Osteocyte (in vitro differentiated cells): ENCODE data around the gene LMO1. TPM values are rescaled to one million over a fixed set of nuclear protein-coding genes. Genes with fewer than 3 reads are reported as not detected.

ENCODE experiments used
- DNase-seq: peaks from one replicate; pipeline ENCODE4 v3.0.0; 2021; ENCODE audit warnings: mixed read lengths; ENCODE audit not compliant: unreplicated experiment; ENCODE audit errors: extremely low spot score
- H3K27ac Mint-ChIP-seq: one replicate; pipeline ENCODE4 v1.8.0; 2021; ENCODE audit warnings: mild to moderate bottlenecking, mixed read lengths; ENCODE audit not compliant: unreplicated experiment
- H3K27me3 Mint-ChIP-seq: one replicate; pipeline ENCODE4 v1.8.0; 2021; ENCODE audit warnings: mixed read lengths; ENCODE audit not compliant: unreplicated experiment
- H3K36me3 Mint-ChIP-seq: one replicate; pipeline ENCODE4 v1.8.0; 2021; ENCODE audit warnings: mixed read lengths; ENCODE audit not compliant: unreplicated experiment
- H3K4me1 Mint-ChIP-seq: one replicate; pipeline ENCODE4 v1.8.0; 2021; ENCODE audit warnings: mixed read lengths; ENCODE audit not compliant: unreplicated experiment
- H3K4me3 Mint-ChIP-seq: one replicate; pipeline ENCODE4 v1.8.0; 2021; ENCODE audit warnings: mild to moderate bottlenecking, moderate library complexity, mixed read lengths; ENCODE audit not compliant: unreplicated experiment
- H3K9me3 Mint-ChIP-seq: one replicate; pipeline ENCODE4 v1.8.0; 2021; ENCODE audit warnings: mixed read lengths; ENCODE audit not compliant: unreplicated experiment
- CTCF ChIP-seq: fragments of 200-600 bp; sonication (generic); IDR thresholded peaks from 2 replicates; pipeline ENCODE4 v1.5.0; 2021; ENCODE audit warnings: antibody characterized with exemption, mild to moderate bottlenecking, moderate library complexity
- total RNA-seq: library from RNA; stranded (reverse); gene quantifications from 2 replicates; pipeline ENCODE4 v1.2.1, GENCODE V29; 2021

The LMO1 gene
- total RNA-seq, 1 donor from 2014 or later: not detected

GRCh38 chr11:8227156-8228152 is 36.2 kb downstream of the LMO1 start:
- no peak for DNase-seq
- H3K36me3 Mint-ChIP-seq: no peaks in the 10 kb centered on the region
- H3K27ac Mint-ChIP-seq: no peak overlapping the region
- no peak for TF ChIP-seq CTCF
- no peak overlapping the region for H3K4me3 Mint-ChIP-seq
- H3K9me3 Mint-ChIP-seq: no peaks in the 10 kb centered on the region
- peaks cover 8% of the 10 kb centered on the region for H3K27me3 Mint-ChIP-seq
- no peaks in the 10 kb centered on the region for H3K4me1 Mint-ChIP-seq

DNA sequence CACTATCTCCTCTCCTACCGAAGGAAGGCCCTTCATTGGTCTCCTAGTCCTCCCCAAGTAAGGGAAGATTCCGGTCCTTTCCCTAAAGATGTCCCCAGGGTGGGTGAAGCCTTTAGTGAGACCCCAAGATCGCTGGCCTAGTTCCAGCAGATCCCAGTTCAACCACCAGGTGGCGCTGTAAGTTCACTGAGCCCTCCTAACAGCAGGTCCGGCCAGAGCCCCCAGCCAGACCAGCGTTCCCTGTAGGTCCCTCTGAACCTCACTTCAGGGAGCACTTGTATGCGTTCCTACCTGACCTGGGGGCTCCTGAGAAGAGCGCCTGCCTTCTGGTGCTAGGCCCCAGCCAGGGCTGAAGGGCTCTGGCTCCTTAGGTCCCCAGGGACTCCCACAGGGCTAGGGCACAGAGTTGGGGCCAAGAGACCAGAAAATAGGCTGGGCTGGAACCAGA is 38.1 kb downstream of the LMO1 start:
- peak; percentile 90 for DNase-seq
- Mint-ChIP-seq H3K27ac (no peak overlapping the region), H3K4me3 (no peak overlapping the region), H3K36me3 (no peaks in the 10 kb centered on the region), H3K4me1 (no peaks in the 10 kb centered on the region), H3K9me3 (no peaks in the 10 kb centered on the region), H3K27me3 (peaks cover 5% of the 10 kb centered on the region)
- peak; percentile 95 for TF ChIP-seq CTCF

GRCh38 chr11:8224711-8225110 is 39.0 kb downstream of the LMO1 start:
- Mint-ChIP-seq H3K27me3 (peaks cover 5% of the 10 kb centered on the region), H3K4me3 (no peak overlapping the region), H3K36me3 (no peaks in the 10 kb centered on the region), H3K9me3 (no peaks in the 10 kb centered on the region), H3K4me1 (no peaks in the 10 kb centered on the region), H3K27ac (no peak overlapping the region)
- no peak for TF ChIP-seq CTCF
- DNase-seq: no peak

DNA sequence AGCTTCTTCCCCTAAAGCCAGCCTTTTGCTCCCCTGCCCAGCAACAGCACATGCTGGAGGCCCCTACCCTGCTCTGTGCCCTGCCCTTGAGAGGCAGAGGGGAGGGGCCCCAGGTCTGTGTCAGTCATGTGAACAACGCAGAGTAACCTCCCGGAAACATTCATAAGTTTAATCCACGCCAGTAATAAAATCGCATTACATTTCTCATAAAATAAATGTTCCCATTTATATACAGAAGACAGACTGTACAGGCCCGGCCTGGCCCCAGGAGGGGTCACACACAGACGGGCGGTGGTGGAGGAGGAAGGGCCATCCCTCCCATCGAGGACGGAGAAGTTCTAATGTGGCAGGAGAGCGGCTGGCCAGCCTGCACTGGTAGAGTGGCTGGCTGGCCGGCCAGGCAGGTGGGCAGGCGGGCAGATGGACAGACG is 39.5 kb downstream of the LMO1 start:
- TF ChIP-seq CTCF: no peak
- H3K4me1 Mint-ChIP-seq: no peaks in the 10 kb centered on the region
- H3K36me3 Mint-ChIP-seq: no peaks in the 10 kb centered on the region
- no peak overlapping the region for H3K4me3 Mint-ChIP-seq
- no peak for DNase-seq
- H3K27me3 Mint-ChIP-seq: peaks cover 5% of the 10 kb centered on the region
- H3K27ac Mint-ChIP-seq: no peak overlapping the region
- H3K9me3 Mint-ChIP-seq: no peaks in the 10 kb centered on the region

GRCh38 chr11:8223513-8223900 is 40.2 kb downstream of the LMO1 start:
- Mint-ChIP-seq H3K4me1 (no peaks in the 10 kb centered on the region), H3K9me3 (no peaks in the 10 kb centered on the region), H3K4me3 (no peak overlapping the region), H3K27ac (no peak overlapping the region), H3K27me3 (peaks cover 5% of the 10 kb centered on the region), H3K36me3 (no peaks in the 10 kb centered on the region)
- no peak for DNase-seq
- no peak for TF ChIP-seq CTCF
